ENCODE data around the gene LRCH1.
"Not testable (repeated sequence)": the region's sequence is repeated elsewhere in the genome, so short reads cannot be mapped to it uniquely, and the experiment has no call there.

Gene LRCH1, protein sequence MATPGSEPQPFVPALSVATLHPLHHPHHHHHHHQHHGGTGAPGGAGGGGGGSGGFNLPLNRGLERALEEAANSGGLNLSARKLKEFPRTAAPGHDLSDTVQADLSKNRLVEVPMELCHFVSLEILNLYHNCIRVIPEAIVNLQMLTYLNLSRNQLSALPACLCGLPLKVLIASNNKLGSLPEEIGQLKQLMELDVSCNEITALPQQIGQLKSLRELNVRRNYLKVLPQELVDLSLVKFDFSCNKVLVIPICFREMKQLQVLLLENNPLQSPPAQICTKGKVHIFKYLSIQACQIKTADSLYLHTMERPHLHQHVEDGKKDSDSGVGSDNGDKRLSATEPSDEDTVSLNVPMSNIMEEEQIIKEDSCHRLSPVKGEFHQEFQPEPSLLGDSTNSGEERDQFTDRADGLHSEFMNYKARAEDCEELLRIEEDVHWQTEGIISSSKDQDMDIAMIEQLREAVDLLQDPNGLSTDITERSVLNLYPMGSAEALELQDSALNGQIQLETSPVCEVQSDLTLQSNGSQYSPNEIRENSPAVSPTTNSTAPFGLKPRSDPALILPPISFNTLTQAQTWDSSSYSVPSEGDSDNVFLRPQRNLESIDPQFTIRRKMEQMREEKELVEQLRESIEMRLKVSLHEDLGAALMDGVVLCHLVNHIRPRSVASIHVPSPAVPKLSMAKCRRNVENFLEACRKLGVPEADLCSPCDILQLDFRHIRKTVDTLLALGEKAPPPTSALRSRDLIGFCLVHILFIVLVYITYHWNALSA

DNA sequence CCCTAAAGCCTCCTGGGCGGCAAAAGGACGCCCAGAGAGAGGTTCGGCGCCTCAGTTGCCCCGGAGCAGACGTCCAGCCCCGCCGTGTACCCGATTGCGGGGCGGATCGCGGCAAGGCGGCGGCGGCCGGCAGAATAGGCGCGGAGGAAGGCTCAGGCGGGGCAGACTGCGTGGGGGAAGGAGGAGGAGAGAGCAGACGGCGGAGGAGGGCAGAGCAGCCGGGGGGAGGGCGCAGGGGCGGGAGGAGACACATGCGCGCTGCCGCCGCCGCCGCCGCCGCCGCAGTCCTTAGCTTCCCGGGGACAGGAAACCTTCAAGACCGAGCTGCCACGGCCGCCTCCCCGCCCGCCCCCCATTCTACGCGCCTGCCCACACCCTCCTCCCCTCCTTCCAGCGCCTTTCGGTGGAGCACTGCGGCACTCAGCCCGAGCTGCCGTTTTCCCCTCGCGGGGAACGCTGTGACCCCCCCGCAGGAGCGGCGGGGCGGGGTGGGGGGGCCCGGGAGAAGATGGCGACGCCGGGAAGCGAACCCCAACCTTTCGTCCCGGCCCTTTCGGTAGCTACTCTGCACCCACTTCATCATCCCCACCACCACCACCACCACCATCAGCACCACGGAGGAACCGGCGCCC, at the start of gene LRCH1:
LRCH1 (plus strand) TSS at position 282 of the 632 bp plus-strand sequence; CDS start at position 509, 227 bp downstream.
- peak within 1 kb of the TSS; percentile 84 for H3K4me3 ChIP-seq (ENCODE audit: low read depth, low read length)
- DNase-seq (ENCODE audit: low read depth): no peak
- TF ChIP-seq, protein P1, sequence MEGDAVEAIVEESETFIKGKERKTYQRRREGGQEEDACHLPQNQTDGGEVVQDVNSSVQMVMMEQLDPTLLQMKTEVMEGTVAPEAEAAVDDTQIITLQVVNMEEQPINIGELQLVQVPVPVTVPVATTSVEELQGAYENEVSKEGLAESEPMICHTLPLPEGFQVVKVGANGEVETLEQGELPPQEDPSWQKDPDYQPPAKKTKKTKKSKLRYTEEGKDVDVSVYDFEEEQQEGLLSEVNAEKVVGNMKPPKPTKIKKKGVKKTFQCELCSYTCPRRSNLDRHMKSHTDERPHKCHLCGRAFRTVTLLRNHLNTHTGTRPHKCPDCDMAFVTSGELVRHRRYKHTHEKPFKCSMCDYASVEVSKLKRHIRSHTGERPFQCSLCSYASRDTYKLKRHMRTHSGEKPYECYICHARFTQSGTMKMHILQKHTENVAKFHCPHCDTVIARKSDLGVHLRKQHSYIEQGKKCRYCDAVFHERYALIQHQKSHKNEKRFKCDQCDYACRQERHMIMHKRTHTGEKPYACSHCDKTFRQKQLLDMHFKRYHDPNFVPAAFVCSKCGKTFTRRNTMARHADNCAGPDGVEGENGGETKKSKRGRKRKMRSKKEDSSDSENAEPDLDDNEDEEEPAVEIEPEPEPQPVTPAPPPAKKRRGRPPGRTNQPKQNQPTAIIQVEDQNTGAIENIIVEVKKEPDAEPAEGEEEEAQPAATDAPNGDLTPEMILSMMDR (IDR thresholded peaks at IDR 0.05; ENCODE audit: control insufficient read depth, extremely low read depth, insufficient read depth): no peak

DNA sequence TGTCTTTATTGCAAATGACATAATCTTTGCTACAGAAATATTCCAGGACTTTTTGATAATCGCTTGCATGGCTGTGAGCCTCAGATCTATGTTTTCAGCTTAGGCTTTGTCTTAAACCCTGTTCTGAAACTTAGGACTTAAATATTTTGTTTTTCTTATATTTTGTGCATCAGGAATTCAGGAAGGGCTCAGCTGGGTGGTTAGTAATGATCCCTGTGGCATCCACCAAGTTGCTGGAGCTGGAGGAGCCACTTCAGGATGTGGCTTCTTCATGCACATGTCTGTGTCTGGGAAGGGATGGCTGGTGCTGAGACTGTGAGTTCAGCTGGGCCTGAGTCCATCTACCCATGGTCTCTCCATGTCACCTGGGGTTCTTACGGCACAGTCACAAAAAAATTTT, 48.9 kb upstream of the LRCH1 start:
- TF ChIP-seq, protein P1 (IDR thresholded peaks at IDR 0.05; ENCODE audit: control insufficient read depth, extremely low read depth, insufficient read depth): no peak
- no peak for DNase-seq (ENCODE audit: low read depth)
- no peak overlapping the region for H3K4me3 ChIP-seq (ENCODE audit: low read depth, low read length)

DNA sequence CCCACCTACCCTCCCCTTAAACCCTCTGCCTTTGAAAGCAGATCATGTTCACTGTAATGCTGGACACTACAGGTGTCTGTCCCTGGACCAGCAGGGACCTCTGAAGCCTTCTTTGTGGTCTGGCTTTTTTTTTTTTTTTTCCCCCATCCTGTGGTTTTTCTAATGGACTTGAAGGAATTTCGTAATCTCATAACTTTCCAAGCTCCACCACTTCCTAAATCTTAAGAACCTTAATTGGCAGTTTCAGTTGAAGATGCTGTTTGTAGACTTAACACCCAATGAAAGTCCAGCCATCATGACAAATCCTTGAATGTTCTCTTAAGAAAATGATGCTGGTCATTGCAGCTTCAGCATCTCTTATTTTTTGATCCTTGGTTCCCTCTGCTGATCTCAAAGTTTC, 45.0 kb upstream of the LRCH1 start:
- TF ChIP-seq, protein P1 (IDR thresholded peaks at IDR 0.05; ENCODE audit: control insufficient read depth, extremely low read depth, insufficient read depth): no peak
- H3K4me3 ChIP-seq (ENCODE audit: low read depth, low read length): no peak overlapping the region
- no peak for DNase-seq (ENCODE audit: low read depth)

DNA sequence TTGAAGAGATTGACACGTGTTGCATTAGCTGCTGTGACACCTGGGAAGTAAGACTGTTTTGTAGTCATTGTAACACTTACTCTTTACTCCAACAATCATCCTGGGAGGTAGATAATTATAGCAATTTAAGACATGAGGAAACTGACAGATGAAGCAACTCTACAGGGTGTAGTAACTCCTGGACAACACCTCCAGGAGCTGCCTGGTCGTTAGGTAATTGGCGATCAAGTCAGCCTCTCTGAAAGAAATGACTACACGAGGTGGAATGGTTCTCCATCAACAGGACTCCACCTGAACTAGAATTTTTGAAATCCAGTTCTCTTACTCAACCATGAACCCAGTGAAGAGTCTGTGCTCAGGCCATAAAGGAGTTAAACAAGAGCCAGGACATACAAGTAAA, 43.0 kb upstream of the LRCH1 start:
- TF ChIP-seq, protein P1 (IDR thresholded peaks at IDR 0.05; ENCODE audit: control insufficient read depth, extremely low read depth, insufficient read depth): no peak
- H3K4me3 ChIP-seq (ENCODE audit: low read depth, low read length): no peak overlapping the region
- no peak for DNase-seq (ENCODE audit: low read depth)

DNA sequence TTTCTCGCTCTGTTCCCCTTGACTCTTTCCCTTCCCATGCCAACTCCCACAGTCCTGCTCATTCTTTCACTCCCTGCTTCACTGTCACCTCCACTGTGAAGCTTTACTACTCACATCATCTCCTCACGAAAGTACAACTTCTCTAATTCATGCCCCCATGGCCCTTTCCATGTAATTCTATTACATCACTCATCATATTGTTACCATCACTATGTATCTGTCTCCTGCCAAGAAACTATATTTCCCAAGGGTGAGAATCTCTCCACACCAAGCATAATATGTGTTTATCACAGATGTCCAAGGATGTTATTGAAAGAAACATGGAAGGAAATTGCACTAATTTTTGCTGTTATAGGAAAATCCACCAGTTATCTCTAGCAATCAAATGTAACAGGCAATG, 37.2 kb upstream of the LRCH1 start:
- no peak overlapping the region for H3K4me3 ChIP-seq (ENCODE audit: low read depth, low read length)
- DNase-seq (ENCODE audit: low read depth): no peak
- TF ChIP-seq, protein P1 (IDR thresholded peaks at IDR 0.05; ENCODE audit: control insufficient read depth, extremely low read depth, insufficient read depth): no peak

DNA sequence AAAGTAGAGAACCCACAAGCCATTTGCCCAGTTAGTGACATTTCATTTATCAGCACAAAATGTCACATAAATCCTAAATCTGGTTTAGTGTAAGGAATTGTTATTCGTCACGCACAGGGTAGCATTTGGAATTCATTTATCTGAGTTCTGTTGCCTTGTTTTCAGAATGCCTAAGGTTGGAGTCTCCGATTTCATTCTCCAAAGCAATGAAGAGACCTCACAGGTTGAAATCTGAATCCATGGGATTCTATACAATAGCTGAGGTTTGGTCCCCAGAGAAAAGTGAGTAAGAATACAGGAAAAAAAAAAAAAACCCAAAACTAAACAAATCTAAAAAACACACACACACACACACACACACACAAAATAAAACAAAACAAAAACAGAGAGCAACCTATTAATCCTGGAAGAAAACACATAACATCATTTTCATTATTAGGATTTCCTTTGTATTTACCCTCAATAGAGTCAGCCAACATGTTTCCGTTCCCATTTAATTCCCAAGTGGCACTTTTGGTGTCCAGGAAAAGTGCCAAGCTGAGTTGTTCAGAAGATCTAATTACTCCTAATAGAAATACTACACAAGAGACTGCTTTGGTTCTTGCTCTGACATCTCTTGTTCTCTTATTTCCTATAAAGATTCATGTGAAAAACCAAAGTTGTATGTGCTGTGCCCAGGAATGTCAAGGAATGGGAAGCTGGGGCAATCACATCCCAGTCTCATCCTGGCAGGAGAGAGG, 36.2 kb upstream of the LRCH1 start:
- DNase-seq (ENCODE audit: low read depth): no peak
- H3K4me3 ChIP-seq (ENCODE audit: low read depth, low read length): no peak overlapping the region
- TF ChIP-seq, protein P1 (IDR thresholded peaks at IDR 0.05; ENCODE audit: control insufficient read depth, extremely low read depth, insufficient read depth): no peak

- not testable (repeated sequence) for H3K4me3 ChIP-seq (ENCODE audit: low read depth, low read length); DNase-seq (ENCODE audit: low read depth)
Observed at GRCh38 chr13:46517748-46518147, 35.2 kb upstream of the LRCH1 start.

Data from LNCaP clone FGC (cell line).